Ascending aorta (tissue), 2 donors: ENCODE results near the gene LITAF. TPM values are rescaled to one million over a fixed set of nuclear protein-coding genes. Genes with fewer than 3 reads are reported as not detected.

Experiments
- DNase-seq, 2 donors: peaks; one replicate each; pipeline ENCODE4 v3.0.0-alpha.2; 2019; ENCODE audit warnings: low spot score in 2 of 2
- H3K27ac ChIP-seq, 2 donors: fragments of 200-600 bp; sonication (generic); one replicate each; pipeline ENCODE4 v1.5.1; 2016 to 2017; ENCODE audit warnings: mild to moderate bottlenecking in 1 of 2
- H3K27me3 ChIP-seq: fragments of 200-600 bp; sonication (generic); one replicate; pipeline ENCODE4 v1.5.1; 2017
- H3K36me3 ChIP-seq, 2 donors: fragments of 200-600 bp; sonication (generic); one replicate each; pipeline ENCODE4 v1.5.1; 2016
- H3K4me1 ChIP-seq, 2 donors: fragments of 200-600 bp; sonication (generic); one replicate each; pipeline ENCODE4 v1.5.1; 2016 to 2017; ENCODE audit warnings: mild to moderate bottlenecking in 1 of 2
- H3K4me3 ChIP-seq, 2 donors: fragments of 200-600 bp; sonication (generic); one replicate each; pipeline ENCODE4 v1.5.1; 2016 to 2017; ENCODE audit warnings: mild to moderate bottlenecking in 1 of 2
- H3K9me3 ChIP-seq, 2 donors: fragments of 200-600 bp; sonication (generic); one replicate each; pipeline ENCODE4 v1.5.1; 2016
- intact Hi-C: fragments of 100-400 bp; cut with DNase I; formaldehyde crosslinking; loops from one replicate; pipeline ENCODE4 v1.15.1; 2023
- total RNA-seq: library from RNA; depleted of rRNA; stranded (reverse); fragments of >200 nt; gene quantifications from one replicate; pipeline ENCODE4 v1.1.0, GENCODE V29; 2016
- TF ChIP-seq, protein P1 (sequence below), 3 experiments: fragments of 200-600 bp in 2 of 3; fragments of 450-650 bp in 1 of 3; sonication (generic) in 2 of 3; IDR thresholded peaks; one replicate each; pipeline ENCODE4 v1.5.1; 2016 to 2019; ENCODE audit warnings: antibody characterized with exemption in 3 of 3, mild to moderate bottlenecking in 1 of 3, moderate library complexity in 1 of 3

LITAF gene
- total RNA-seq, 1 donor from 2014 or later = 40.7 TPM

DNA sequence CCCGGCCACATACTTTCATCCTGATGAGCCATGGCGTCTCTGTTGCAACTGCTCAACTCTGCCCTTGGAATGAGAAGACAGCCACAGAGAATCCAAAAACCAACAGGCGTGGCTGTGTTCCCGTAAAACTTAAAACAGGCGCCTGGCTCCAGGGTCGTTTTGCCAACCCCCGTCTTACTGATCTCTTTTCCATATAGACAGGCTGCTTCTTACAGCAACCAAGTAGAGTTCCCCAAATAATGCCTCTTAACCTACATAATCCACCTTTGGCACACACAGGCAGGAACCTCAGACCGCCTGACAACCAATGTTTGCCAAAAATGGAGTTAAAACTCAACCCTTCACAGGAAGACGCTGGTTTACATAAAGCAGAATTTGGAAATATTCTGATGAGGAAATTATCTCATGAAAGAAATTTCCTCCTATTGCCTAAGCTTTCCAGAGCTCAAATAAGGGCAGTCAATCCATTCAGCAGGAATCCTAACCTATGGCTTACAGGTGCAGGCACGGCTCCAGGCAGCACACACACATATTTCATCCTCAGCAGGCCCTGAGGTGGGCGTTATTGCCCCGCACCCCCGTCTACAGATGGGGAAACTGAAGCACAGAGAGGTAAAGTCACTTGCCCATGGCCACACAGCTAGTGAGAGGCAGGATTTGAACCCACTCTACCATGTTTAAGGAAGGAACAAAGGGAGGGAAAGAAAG lies 35.8 kb downstream of the LITAF start:
- intact Hi-C loops = no loop called here
- H3K4me3 ChIP-seq = no peak overlapping the region
- TF ChIP-seq, protein P1, sequence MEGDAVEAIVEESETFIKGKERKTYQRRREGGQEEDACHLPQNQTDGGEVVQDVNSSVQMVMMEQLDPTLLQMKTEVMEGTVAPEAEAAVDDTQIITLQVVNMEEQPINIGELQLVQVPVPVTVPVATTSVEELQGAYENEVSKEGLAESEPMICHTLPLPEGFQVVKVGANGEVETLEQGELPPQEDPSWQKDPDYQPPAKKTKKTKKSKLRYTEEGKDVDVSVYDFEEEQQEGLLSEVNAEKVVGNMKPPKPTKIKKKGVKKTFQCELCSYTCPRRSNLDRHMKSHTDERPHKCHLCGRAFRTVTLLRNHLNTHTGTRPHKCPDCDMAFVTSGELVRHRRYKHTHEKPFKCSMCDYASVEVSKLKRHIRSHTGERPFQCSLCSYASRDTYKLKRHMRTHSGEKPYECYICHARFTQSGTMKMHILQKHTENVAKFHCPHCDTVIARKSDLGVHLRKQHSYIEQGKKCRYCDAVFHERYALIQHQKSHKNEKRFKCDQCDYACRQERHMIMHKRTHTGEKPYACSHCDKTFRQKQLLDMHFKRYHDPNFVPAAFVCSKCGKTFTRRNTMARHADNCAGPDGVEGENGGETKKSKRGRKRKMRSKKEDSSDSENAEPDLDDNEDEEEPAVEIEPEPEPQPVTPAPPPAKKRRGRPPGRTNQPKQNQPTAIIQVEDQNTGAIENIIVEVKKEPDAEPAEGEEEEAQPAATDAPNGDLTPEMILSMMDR (IDR thresholded peaks at IDR 0.05) = no peak
- no peaks in the 10 kb centered on the region for H3K4me1 ChIP-seq
- H3K27ac ChIP-seq = no peak overlapping the region
- no peaks in the 10 kb centered on the region for H3K27me3 ChIP-seq
- H3K36me3 ChIP-seq = peaks cover 79 to 80% of the 10 kb centered on the region in 2 donors
- DNase-seq = no peak
- H3K9me3 ChIP-seq = no peaks in the 10 kb centered on the region

DNA sequence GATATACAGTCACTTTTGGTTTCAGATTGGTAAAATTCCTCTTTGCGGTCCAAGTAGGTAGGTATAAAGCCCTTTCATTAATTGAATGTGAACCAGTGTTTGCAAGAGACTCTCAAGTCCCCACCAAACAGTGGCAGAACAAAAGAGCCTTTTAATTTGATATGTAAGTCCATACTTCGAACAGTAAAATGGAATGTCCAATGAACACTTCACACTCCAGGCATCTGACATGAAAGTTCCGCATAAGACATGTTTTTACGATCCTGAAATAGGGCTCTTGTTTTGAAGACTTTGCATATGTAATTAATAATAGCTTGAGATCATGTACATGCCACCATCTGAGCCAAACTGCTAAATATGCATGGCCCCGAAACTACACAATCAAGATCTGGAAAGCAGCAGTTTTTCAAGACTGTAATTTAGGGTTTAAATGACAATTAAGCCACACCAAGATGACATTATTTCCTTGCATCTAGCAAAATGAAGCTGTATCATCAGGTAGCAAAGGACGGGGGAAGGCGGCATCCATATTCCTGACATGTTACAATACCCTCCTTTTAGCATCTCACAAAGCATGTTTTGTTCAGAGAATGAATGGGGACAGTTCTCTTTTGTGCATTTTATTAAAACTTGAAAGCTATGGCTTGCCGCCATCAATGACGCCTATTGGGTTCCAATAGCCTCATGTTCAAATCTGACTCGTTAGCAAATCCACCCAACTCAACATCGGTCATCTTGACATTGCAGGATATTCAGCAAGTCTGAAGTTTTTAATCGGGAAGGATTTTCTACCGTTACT lies 39.4 kb downstream of the LITAF start:
- H3K27me3 ChIP-seq = no peaks in the 10 kb centered on the region
- TF ChIP-seq, protein P1 (IDR thresholded peaks at IDR 0.05) = no peak
- intact Hi-C loops = no loop called here
- no peaks in the 10 kb centered on the region for H3K4me1 ChIP-seq
- H3K36me3 ChIP-seq = peaks cover 48% of the 10 kb centered on the region in 2 donors
- no peaks in the 10 kb centered on the region for H3K9me3 ChIP-seq
- DNase-seq = no peak
- peak overlapping the region; percentile 21 to 66 for H3K27ac ChIP-seq
- no peak overlapping the region for H3K4me3 ChIP-seq

DNA sequence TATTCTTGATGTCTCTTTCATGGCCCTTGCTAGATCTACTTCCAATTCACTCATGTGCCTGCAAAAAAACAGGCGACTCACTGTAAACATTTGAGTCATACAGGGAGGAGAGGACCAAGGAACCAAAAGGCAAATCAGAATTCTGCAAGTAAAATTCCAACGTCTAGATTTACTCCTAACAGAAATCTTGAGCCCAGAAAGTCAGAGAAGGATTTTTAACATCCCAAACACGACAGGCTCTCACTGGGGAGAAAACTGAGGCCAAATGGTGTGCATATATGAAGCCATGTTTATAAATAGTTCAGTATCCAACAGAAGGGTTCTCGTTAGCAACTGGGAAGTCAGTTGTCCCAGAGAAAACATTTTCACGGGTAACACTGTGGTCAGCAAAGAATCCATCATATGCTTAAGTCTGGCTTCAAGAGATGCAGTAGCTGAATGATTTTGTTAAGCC lies 40.1 kb downstream of the LITAF start:
- Histone ChIP-seq H3K27ac (peak overlapping the region; percentile 21 to 66), H3K27me3 (no peaks in the 10 kb centered on the region), H3K36me3 (peaks cover 41% of the 10 kb centered on the region in 2 donors), H3K4me1 (no peaks in the 10 kb centered on the region), H3K4me3 (no peak overlapping the region), H3K9me3 (no peaks in the 10 kb centered on the region)
- no peak for DNase-seq
- intact Hi-C loops = no loop called here
- TF ChIP-seq, protein P1 (IDR thresholded peaks at IDR 0.05) = no peak

DNA sequence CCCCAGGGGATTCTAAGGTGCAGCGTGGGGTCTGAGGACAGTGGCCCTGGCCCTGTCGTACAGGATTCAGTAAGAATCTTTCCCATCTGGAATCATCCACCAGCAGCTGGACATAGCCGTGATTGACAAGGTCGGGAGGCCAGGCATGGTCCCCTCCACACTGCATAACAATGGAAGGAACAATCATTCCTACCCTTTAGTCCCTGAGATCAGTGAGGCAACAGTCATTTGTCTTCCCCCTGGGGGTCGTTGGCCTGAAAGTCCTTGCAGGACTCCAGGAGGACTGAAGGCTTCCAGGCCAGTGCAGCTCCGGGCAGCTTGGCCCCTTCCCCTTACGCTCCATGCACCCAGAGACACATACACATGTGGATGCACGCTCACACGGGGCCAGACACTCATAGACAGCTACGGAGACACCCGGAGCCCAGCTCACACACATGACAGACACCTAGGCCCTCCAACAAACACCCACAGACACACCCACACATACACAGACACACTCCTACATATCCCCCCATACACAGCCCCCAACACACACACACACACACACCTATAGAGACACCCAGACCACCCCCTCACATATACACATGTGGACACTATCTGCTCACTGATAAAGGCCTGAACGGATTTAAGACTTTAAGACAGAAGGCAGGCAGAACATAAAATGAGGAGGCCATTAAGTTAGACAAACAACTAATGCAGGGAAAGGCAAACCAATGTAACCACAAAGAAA lies 42.9 kb downstream of the LITAF start:
- TF ChIP-seq, protein P1 (IDR thresholded peaks at IDR 0.05) = no peak
- Histone ChIP-seq H3K9me3 (no peaks in the 10 kb centered on the region), H3K36me3 (peaks cover 13 to 19% of the 10 kb centered on the region in 2 donors), H3K4me3 (no peak overlapping the region), H3K27ac (no peak overlapping the region), H3K4me1 (no peaks in the 10 kb centered on the region), H3K27me3 (no peaks in the 10 kb centered on the region)
- intact Hi-C loops = no loop called here
- DNase-seq = no peak

DNA sequence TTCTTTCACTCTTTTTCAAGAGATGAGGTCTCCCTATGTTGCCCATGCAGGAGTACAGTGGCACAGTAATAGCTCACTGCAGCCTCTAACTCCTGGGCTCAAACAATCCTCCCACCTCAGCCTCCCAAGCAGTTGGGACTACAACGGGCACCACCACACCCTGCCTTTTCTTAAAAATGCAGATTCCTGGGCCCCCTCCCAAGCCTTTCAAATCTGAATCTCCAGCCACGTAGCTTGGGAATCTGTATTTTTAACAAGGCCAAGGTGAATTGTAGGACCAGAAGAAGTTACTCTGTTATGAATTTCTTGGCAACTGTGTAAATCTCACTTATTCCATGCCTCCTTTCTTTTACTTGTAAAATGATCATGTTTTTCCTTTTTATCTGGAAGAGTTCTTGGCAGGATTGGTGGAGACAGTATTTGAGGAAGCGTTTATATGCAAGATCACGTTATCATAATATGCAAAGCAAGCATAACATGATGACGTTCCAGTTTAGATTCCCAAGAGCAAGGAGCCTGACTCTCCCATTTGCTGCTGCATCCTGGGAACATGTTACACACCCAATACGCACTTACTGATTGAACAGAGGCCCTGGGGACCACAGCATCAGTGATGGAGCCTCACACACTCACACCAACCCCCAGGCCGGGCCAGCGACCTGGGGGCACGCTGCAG lies 44.5 kb downstream of the LITAF start:
- Histone ChIP-seq H3K4me1 (no peaks in the 10 kb centered on the region), H3K9me3 (no peaks in the 10 kb centered on the region), H3K27me3 (no peaks in the 10 kb centered on the region), H3K4me3 (no peak overlapping the region), H3K27ac (no peak overlapping the region), H3K36me3 (peaks cover 0 to 2% of the 10 kb centered on the region in 2 donors)
- intact Hi-C loops = no loop called here
- DNase-seq = no peak
- TF ChIP-seq, protein P1 (IDR thresholded peaks at IDR 0.05) = no peak
